Neuronal stem cell (in vitro differentiated cells): ENCODE measurements around the gene PARP15.

Experiments used
- DNase-seq: peaks from one replicate; pipeline ENCODE4 v3.0.0-alpha.2; 2013; ENCODE audit warnings: low spot score
- H2AFZ ChIP-seq: one replicate; pipeline ENCODE4 v1.6.1; 2013; ENCODE audit warnings: mild to moderate bottlenecking, low read length, inconsistent platforms
- H2AK5ac ChIP-seq: 2 replicates; pipeline ENCODE4 v1.6.1; 2013; ENCODE audit warnings: low read depth, mild to moderate bottlenecking, inconsistent platforms, low read length, moderate library complexity, mixed read lengths
- H2BK120ac ChIP-seq: 2 replicates; pipeline ENCODE4 v1.6.1; 2013; ENCODE audit warnings: low read depth, mild to moderate bottlenecking, inconsistent platforms, low read length, moderate library complexity, mixed read lengths
- H2BK12ac ChIP-seq: one replicate; pipeline ENCODE4 v1.6.1; 2013; ENCODE audit warnings: low read length, inconsistent platforms
- H2BK15ac ChIP-seq: 2 replicates; pipeline ENCODE4 v1.6.1; 2013; ENCODE audit warnings: mild to moderate bottlenecking, low read length, inconsistent platforms, mixed read lengths
- H2BK5ac ChIP-seq: one replicate; pipeline ENCODE4 v1.6.1; 2013; ENCODE audit warnings: inconsistent platforms, mild to moderate bottlenecking, low read length, moderate library complexity
- H3K14ac ChIP-seq: one replicate; pipeline ENCODE4 v1.6.1; 2013; ENCODE audit warnings: low read length, inconsistent platforms
- H3K18ac ChIP-seq: 2 replicates; pipeline ENCODE4 v1.6.1; 2013; ENCODE audit warnings: low read length, inconsistent platforms
- H3K23ac ChIP-seq: 2 replicates; pipeline ENCODE4 v1.6.1; 2013; ENCODE audit warnings: low read depth, mild to moderate bottlenecking, mixed read lengths, low read length, inconsistent platforms; ENCODE audit not compliant: poor library complexity
- H3K27ac ChIP-seq: replicated peaks from 3 replicates; pipeline ENCODE4 v1.5.1; 2013; ENCODE audit warnings: low read length, inconsistent platforms
- H3K27me3 ChIP-seq, 3 experiments: 2 replicates each; pipeline ENCODE4 v1.6.1; 2013; ENCODE audit warnings: low read length in 3 of 3, mild to moderate bottlenecking in 2 of 3, inconsistent platforms in 1 of 3, low read depth in 1 of 3, mixed read lengths in 1 of 3, moderate library complexity in 1 of 3; ENCODE audit not compliant: control insufficient read depth in 3 of 3, insufficient read depth in 3 of 3
- H3K36me3 ChIP-seq, 2 donors: replicated peaks in 1 of 2; 2 replicates each; pipeline ENCODE4 v1.6.1; 2013; ENCODE audit warnings: low read length in 2 of 2; ENCODE audit not compliant: control insufficient read depth in 2 of 2, insufficient read depth in 2 of 2
- H3K4ac ChIP-seq: 2 replicates; pipeline ENCODE4 v1.6.1; 2013; ENCODE audit warnings: inconsistent platforms, mild to moderate bottlenecking, low read length, moderate library complexity
- H3K4me1 ChIP-seq, 2 donors: 1 replicate in 1 of 2; 2 replicates in 1 of 2; pipeline ENCODE4 v1.6.1; 2013; ENCODE audit warnings: low read length in 2 of 2, low read depth in 1 of 2; ENCODE audit not compliant: control insufficient read depth in 2 of 2, insufficient read depth in 1 of 2
- H3K4me2 ChIP-seq: one replicate; pipeline ENCODE4 v1.6.1; 2013; ENCODE audit warnings: mild to moderate bottlenecking, low read length, inconsistent platforms; ENCODE audit not compliant: insufficient read depth, poor library complexity, severe bottlenecking
- H3K4me3 ChIP-seq, 2 donors: 2 replicates each; pipeline ENCODE4 v1.5.1; 2013; ENCODE audit warnings: low read length in 2 of 2, mild to moderate bottlenecking in 2 of 2, inconsistent platforms in 1 of 2, moderate library complexity in 1 of 2
- H3K79me1 ChIP-seq: one replicate; pipeline ENCODE4 v1.6.1; 2013; ENCODE audit warnings: low read depth, mild to moderate bottlenecking, inconsistent platforms, low read length, moderate library complexity
- H3K9ac ChIP-seq: one replicate; pipeline ENCODE4 v1.6.1; 2013; ENCODE audit warnings: mild to moderate bottlenecking, low read depth, low read length, inconsistent platforms; ENCODE audit not compliant: poor library complexity
- H3K9me3 ChIP-seq, 2 donors: replicated peaks in 1 of 2; 2 replicates each; pipeline versions ENCODE3 to v1.6.1; 2013; ENCODE audit warnings: low read length in 2 of 2, mild to moderate bottlenecking in 2 of 2, inconsistent platforms in 1 of 2, low read depth in 1 of 2, mixed read lengths in 1 of 2, moderate library complexity in 1 of 2; ENCODE audit not compliant: control insufficient read depth in 2 of 2, insufficient read depth in 1 of 2
- H4K8ac ChIP-seq: one replicate; pipeline ENCODE4 v1.6.1; 2013; ENCODE audit warnings: low read depth, mild to moderate bottlenecking, inconsistent platforms, low read length, moderate library complexity
- H4K91ac ChIP-seq: one replicate; pipeline ENCODE4 v1.6.1; 2013; ENCODE audit warnings: low read length, low read depth, mild to moderate bottlenecking, inconsistent platforms; ENCODE audit not compliant: poor library complexity
- WGBS, 2 donors: extraction: QIAGEN DNeasy Blood & Tissue Kit; methylation state at CpG; one replicate each; pipeline ENCODE4 v1.1.7; 2013; ENCODE audit warnings: missing lambda C conversion rate in 2 of 2, mixed read lengths in 1 of 2; ENCODE audit not compliant: insufficient read length in 2 of 2, insufficient replicate concordance in 1 of 2; ENCODE audit errors: extremely low coverage in 2 of 2; 5-methylcytosine and 5-hydroxymethylcytosine counted together

The PARP15 gene

GRCh38 chr3:122594025-122594424 is 16.6 kb downstream of the PARP15 start:
- no peak overlapping the region for H4K91ac ChIP-seq
- H3K14ac ChIP-seq = no peak overlapping the region
- no peak overlapping the region for H3K4me2 ChIP-seq
- no peak for DNase-seq
- no peak overlapping the region for H4K8ac ChIP-seq
- H2BK15ac ChIP-seq = no peak overlapping the region
- H2AFZ ChIP-seq = no peak overlapping the region
- no peak overlapping the region for H3K9ac ChIP-seq
- H3K4ac ChIP-seq = no peak overlapping the region
- H2BK120ac ChIP-seq = no peak overlapping the region
- no peak overlapping the region for H3K18ac ChIP-seq
- H3K36me3 ChIP-seq = no peaks in the 10 kb centered on the region
- no peak overlapping the region for H3K4me3 ChIP-seq
- H3K27ac ChIP-seq = no peak overlapping the region
- no peak overlapping the region for H2BK12ac ChIP-seq
- no peak overlapping the region for H2AK5ac ChIP-seq
- H3K4me1 ChIP-seq = no peaks in the 10 kb centered on the region
- H2BK5ac ChIP-seq = no peak overlapping the region
- H3K27me3 ChIP-seq = no peaks in the 10 kb centered on the region
- H3K9me3 ChIP-seq = no peaks in the 10 kb centered on the region
- H3K23ac ChIP-seq = no peak overlapping the region
- H3K79me1 ChIP-seq = no peaks in the 10 kb centered on the region

- Histone ChIP-seq H3K14ac (no peak overlapping the region), H3K9ac (no peak overlapping the region), H3K9me3 (no peaks in the 10 kb centered on the region), H2BK120ac (no peak overlapping the region), H2BK12ac (no peak overlapping the region), H2BK15ac (no peak overlapping the region), H2AFZ (no peak overlapping the region), H3K27ac (no peak overlapping the region), H3K79me1 (no peaks in the 10 kb centered on the region), H3K4me1 (no peaks in the 10 kb centered on the region), H3K4ac (no peak overlapping the region), H3K4me2 (no peak overlapping the region), H2BK5ac (no peak overlapping the region), H2AK5ac (no peak overlapping the region), H3K36me3 (no peaks in the 10 kb centered on the region), H4K8ac (no peak overlapping the region), H4K91ac (no peak overlapping the region), H3K27me3 (peaks cover 0 to 4% (median 0%) of the 10 kb centered on the region in 3 experiments), H3K4me3 (no peak overlapping the region), H3K18ac (no peak overlapping the region), H3K23ac (no peak overlapping the region)
- no peak for DNase-seq
- no CpG with 5 or more reads among the region's 3 CpGs for WGBS, 2 donors
Measured at GRCh38 chr3:122598151-122598550, 20.7 kb downstream of the PARP15 start.

GRCh38 chr3:122598556-122598955 is 21.1 kb downstream of the PARP15 start:
- DNase-seq = no peak
- Histone ChIP-seq H4K91ac (no peak overlapping the region), H3K27ac (no peak overlapping the region), H2AFZ (no peak overlapping the region), H2BK15ac (no peak overlapping the region), H2BK5ac (no peak overlapping the region), H3K4ac (no peak overlapping the region), H2AK5ac (no peak overlapping the region), H3K9me3 (no peaks in the 10 kb centered on the region), H3K36me3 (no peaks in the 10 kb centered on the region), H3K4me1 (no peaks in the 10 kb centered on the region), H3K27me3 (peaks cover 0 to 4% (median 0%) of the 10 kb centered on the region in 3 experiments), H3K79me1 (no peaks in the 10 kb centered on the region), H3K4me2 (no peak overlapping the region), H4K8ac (no peak overlapping the region), H2BK12ac (no peak overlapping the region), H3K14ac (no peak overlapping the region), H3K4me3 (no peak overlapping the region), H3K23ac (no peak overlapping the region), H3K18ac (no peak overlapping the region), H2BK120ac (no peak overlapping the region), H3K9ac (no peak overlapping the region)
- WGBS, 2 donors = no CpG with 5 or more reads among the region's 4 CpGs

- WGBS, 2 donors = 100% methylated on average over 1 of the region's 5 CpGs; no CpG with 5 or more reads in 1 of the 2 donors
Measured at GRCh38 chr3:122602011-122602710, 24.7 kb downstream of the PARP15 start.

More at GRCh38 chr3:122602011-122602710, 24.7 kb downstream of the PARP15 start:
- H3K27ac ChIP-seq = no peak overlapping the region
- no peak overlapping the region for H2BK12ac ChIP-seq
- no peak for DNase-seq
- no peak overlapping the region for H3K23ac ChIP-seq
- no peaks in the 10 kb centered on the region for H3K79me1 ChIP-seq
- no peak overlapping the region for H3K9ac ChIP-seq
- H3K36me3 ChIP-seq = no peaks in the 10 kb centered on the region
- H3K4me3 ChIP-seq = no peak overlapping the region
- H2BK5ac ChIP-seq = no peak overlapping the region
- H4K8ac ChIP-seq = no peak overlapping the region
- no peaks in the 10 kb centered on the region for H3K4me1 ChIP-seq
- H3K27me3 ChIP-seq = peaks cover 0 to 13% (median 0%) of the 10 kb centered on the region in 3 experiments
- H3K4ac ChIP-seq = no peak overlapping the region
- H2AFZ ChIP-seq = no peak overlapping the region
- H3K14ac ChIP-seq = no peak overlapping the region
- no peak overlapping the region for H2BK120ac ChIP-seq
- no peak overlapping the region for H3K4me2 ChIP-seq
- no peaks in the 10 kb centered on the region for H3K9me3 ChIP-seq
- no peak overlapping the region for H2AK5ac ChIP-seq
- H2BK15ac ChIP-seq = no peak overlapping the region
- no peak overlapping the region for H3K18ac ChIP-seq
- H4K91ac ChIP-seq = no peak overlapping the region
